ENCODE data around the gene GAS6.

GRCh38 chr13:113859311-113860050 lies 4.4 kb downstream of the GAS6 start:
- TF ChIP-seq CTCF (IDR thresholded peaks at IDR 0.05; ENCODE audit: poor library complexity, severe bottlenecking) (no peak), REST (IDR thresholded peaks at IDR 0.05; ENCODE audit: borderline replicate concordance) (no peak), POLR2AphosphoS5 (IDR thresholded peaks at IDR 0.05) (no peak), EZH2 (IDR thresholded peaks at IDR 0.05; ENCODE audit: borderline replicate concordance, insufficient read depth, low read length, poor library complexity, severe bottlenecking) (no peak), MXI1 (conservative IDR thresholded peaks at IDR 0.05; ENCODE audit: poor library complexity, severe bottlenecking) (no peak), RAD21 (conservative IDR thresholded peaks at IDR 0.05) (no peak), EP300 (conservative IDR thresholded peaks at IDR 0.05; ENCODE audit: poor library complexity, severe bottlenecking) (no peak), TAF1 (IDR thresholded peaks at IDR 0.05; ENCODE audit: low read depth) (no peak)
